Stimulated activated naive CD4-positive, alpha-beta T cell treated with Interleukin-2 at 50 U/mL for 16 hours (primary cell): ENCODE data around the gene DYRK3.

ENCODE experiments used
- DNase-seq: peaks from one replicate; lab custom pipeline; 2025; lab: John Stamatoyannopoulos, UW

Gene DYRK3

GRCh38 chr1:206661161-206661820, 26.0 kb downstream of the DYRK3 start:
- no peak for DNase-seq

- no peak for DNase-seq
These were observed 27.2 kb downstream of the DYRK3 start for GRCh38 chr1:206662396-206663092.

GRCh38 chr1:206663362-206663761, 28.0 kb downstream of the DYRK3 start:
- DNase-seq, result no peak

- peak; percentile 47 for DNase-seq
These were observed 28.7 kb downstream of the DYRK3 start for GRCh38 chr1:206663832-206664652.

- DNase-seq, result no peak
These were observed 29.4 kb downstream of the DYRK3 start for GRCh38 chr1:206664740-206665139.

- no peak for DNase-seq
These were observed 30.8 kb downstream of the DYRK3 start for GRCh38 chr1:206666031-206666561.

- no peak for DNase-seq
These were observed 31.8 kb downstream of the DYRK3 start for GRCh38 chr1:206666954-206667665.

GRCh38 chr1:206668351-206668750, 33.0 kb downstream of the DYRK3 start:
- DNase-seq, result no peak

- no peak for DNase-seq
These were observed 33.6 kb downstream of the DYRK3 start for GRCh38 chr1:206668874-206669410.

GRCh38 chr1:206672011-206672688, 36.8 kb downstream of the DYRK3 start:
- DNase-seq, result no peak

GRCh38 chr1:206672844-206673758, 37.8 kb downstream of the DYRK3 start:
- DNase-seq, result no peak

- no peak for DNase-seq
These were observed 38.9 kb downstream of the DYRK3 start for GRCh38 chr1:206674236-206674635.

- DNase-seq, result no peak
These were observed 39.4 kb downstream of the DYRK3 start for GRCh38 chr1:206674745-206675175.

- no peak for DNase-seq
These were observed 41.2 kb downstream of the DYRK3 start for GRCh38 chr1:206676499-206676898.

- DNase-seq, result no peak
These were observed 43.2 kb downstream of the DYRK3 start for GRCh38 chr1:206678490-206678889.

GRCh38 chr1:206679738-206680211, 44.4 kb downstream of the DYRK3 start:
- no peak for DNase-seq

- DNase-seq, result no peak
These were observed 44.9 kb downstream of the DYRK3 start for GRCh38 chr1:206680279-206680678.

GRCh38 chr1:206681359-206681758, 46.0 kb downstream of the DYRK3 start:
- no peak for DNase-seq

- DNase-seq, result no peak
These were observed 46.8 kb downstream of the DYRK3 start for GRCh38 chr1:206682111-206682510.

- DNase-seq, result no peak
These were observed 48.0 kb downstream of the DYRK3 start for GRCh38 chr1:206683313-206683712.
